Measurements from ENCODE around the gene CLDN4.

DNA sequence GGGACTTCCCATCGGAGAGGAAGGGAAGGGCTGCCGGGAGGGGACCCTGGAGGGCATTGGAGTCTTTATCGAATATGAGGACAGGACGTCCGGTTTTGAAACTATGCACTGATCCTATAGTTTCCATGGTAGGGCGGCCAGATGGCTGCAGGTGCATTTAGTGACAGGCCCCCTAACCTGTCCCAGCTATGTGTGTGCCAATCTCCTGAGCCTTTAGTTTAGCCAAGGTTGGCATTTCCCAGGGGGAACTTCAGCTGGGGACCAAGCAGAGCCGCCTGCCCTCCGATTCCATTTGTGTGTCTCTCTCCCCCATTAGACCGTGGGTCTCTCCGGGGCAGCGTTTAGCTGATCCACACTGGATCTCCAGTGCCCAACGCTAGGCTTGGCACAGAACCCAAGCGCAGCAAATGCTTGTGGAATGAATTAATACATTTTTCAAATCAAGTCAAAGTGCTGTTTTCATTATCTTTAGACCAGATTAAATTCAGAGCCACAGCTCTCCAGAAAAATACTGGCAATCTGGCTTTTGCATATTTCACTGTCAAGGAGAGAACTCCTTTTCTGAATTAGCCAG is 50.0 kb downstream of the CLDN4 start:
- TF ChIP-seq, protein P1, sequence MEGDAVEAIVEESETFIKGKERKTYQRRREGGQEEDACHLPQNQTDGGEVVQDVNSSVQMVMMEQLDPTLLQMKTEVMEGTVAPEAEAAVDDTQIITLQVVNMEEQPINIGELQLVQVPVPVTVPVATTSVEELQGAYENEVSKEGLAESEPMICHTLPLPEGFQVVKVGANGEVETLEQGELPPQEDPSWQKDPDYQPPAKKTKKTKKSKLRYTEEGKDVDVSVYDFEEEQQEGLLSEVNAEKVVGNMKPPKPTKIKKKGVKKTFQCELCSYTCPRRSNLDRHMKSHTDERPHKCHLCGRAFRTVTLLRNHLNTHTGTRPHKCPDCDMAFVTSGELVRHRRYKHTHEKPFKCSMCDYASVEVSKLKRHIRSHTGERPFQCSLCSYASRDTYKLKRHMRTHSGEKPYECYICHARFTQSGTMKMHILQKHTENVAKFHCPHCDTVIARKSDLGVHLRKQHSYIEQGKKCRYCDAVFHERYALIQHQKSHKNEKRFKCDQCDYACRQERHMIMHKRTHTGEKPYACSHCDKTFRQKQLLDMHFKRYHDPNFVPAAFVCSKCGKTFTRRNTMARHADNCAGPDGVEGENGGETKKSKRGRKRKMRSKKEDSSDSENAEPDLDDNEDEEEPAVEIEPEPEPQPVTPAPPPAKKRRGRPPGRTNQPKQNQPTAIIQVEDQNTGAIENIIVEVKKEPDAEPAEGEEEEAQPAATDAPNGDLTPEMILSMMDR (IDR thresholded peaks at IDR 0.05): no peak
- TF ChIP-seq EP300 (IDR thresholded peaks at IDR 0.05): no peak
- TF ChIP-seq POLR2A (IDR thresholded peaks at IDR 0.05): no peak
- no peak for TF ChIP-seq POLR2AphosphoS5 (IDR thresholded peaks at IDR 0.05)

Measured in stomach (tissue), 4 donors.